ENCODE data around the gene RPS5.
"Not testable (repeated sequence)": the region's sequence is repeated elsewhere in the genome, so short reads cannot be mapped to it uniquely, and the experiment has no call there.

Gene RPS5

GRCh38 chr19:58407658-58408151, 20.6 kb downstream of the RPS5 start:
- no peak for DNase-seq

GRCh38 chr19:58408152-58409009, 21.3 kb downstream of the RPS5 start, which contains the start of gene ZNF584:
TSS of gene ZNF584 (plus strand) at chr19:58408649. CDS start at chr19:58409148, 499 bp downstream.
- peak; percentile 95 for DNase-seq

- DNase-seq, result peak; percentile 28
These were observed 22.1 kb downstream of the RPS5 start for GRCh38 chr19:58409010-58409790.

- DNase-seq, result no peak
These were observed 29.5 kb downstream of the RPS5 start for GRCh38 chr19:58416604-58417003.

DNA sequence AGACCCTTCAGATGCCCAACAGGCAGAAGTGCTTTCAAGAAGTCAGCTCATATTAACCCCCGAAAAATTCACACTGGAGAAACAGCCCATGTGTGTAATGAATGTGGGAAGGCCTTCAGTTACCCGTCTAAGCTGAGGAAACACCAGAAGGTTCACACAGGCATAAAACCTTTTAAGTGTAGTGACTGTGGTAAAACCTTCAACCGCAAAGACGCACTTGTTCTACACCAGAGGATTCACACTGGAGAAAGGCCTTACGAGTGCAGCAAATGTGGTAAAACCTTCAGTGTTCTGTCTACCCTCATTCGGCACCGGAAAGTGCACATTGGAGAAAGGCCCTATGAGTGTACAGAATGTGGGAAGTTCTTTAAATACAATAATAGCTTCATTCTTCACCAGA, 30.0 kb downstream of the RPS5 start:
- no peak for DNase-seq

GRCh38 chr19:58428617-58429016, 41.5 kb downstream of the RPS5 start:
- no peak for DNase-seq

- no peak for DNase-seq
These were observed 42.7 kb downstream of the RPS5 start for GRCh38 chr19:58429745-58430144.

- no peak for DNase-seq
These were observed 47.1 kb downstream of the RPS5 start for GRCh38 chr19:58434217-58434616.

GRCh38 chr19:58439576-58440554, 52.8 kb downstream of the RPS5 start, which contains the start of gene ZNF132:
TSS of gene ZNF132 (minus strand) at chr19:58440153. CDS start at chr19:58439821, 332 bp downstream.
- peak; percentile 95 for DNase-seq

DNA sequence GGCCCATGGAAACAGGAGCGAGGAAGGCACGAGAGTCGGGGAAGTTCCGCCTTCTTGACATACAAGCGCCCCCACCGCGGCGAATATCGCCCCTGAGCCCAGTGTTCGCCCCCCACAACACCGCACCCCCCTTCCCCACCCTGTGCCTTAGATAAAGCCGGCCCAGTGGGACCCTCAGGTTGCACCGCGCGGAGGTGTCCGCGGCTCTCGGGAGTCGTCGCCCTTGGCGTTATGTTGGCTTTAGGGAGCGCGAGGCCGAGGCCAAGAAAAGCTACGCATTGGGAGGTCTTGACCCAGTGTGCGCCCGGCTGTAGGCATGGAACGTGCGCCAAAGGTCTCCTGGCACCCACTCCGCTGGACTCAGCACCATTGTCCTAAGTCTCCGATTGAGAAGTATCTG, 53.5 kb downstream of the RPS5 start:
- DNase-seq, result no peak

DNA sequence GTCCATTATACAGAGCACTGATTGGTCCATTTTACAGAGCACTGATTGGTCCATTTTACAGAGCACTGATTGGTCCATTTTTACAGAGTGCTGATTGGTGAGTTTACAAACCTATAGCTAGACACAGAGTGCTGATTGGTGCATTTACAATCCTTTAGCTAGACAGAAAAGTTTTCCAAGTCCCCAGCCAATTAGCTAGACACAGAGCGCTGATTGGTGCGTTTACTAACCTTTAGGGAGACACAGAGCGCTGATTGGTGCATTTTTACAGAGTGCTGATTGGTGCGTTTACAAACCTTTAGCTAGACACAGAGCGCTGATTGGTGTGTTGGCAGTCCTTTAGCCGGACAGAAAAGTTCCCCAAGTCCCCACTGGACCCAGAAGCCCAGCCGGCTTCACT, 55.9 kb downstream of the RPS5 start:
- not testable (repeated sequence) for DNase-seq

Measured in stimulated activated CD4-positive, alpha-beta T cell treated with anti-CD3 and anti-CD28 coated beads, Interleukin-4, amount 100 ng/mL, for 24 hours (primary cell).